PC-9 (cell line): ENCODE data around the gene GCNA.

Experiments
- EZH2 ChIP-seq: fragments of 200-600 bp; sonication (generic); IDR thresholded peaks from 2 replicates; pipeline ENCODE4 v1.8.0; 2017; ENCODE audit warnings: antibody characterized with exemption, low read depth
- TF ChIP-seq, protein P1 (sequence below): fragments of 200-600 bp; sonication (generic); conservative IDR thresholded peaks from 2 replicates; pipeline ENCODE4 v1.6.1; 2017; ENCODE audit warnings: mixed run types, antibody characterized with exemption, mild to moderate bottlenecking, moderate library complexity

DNA sequence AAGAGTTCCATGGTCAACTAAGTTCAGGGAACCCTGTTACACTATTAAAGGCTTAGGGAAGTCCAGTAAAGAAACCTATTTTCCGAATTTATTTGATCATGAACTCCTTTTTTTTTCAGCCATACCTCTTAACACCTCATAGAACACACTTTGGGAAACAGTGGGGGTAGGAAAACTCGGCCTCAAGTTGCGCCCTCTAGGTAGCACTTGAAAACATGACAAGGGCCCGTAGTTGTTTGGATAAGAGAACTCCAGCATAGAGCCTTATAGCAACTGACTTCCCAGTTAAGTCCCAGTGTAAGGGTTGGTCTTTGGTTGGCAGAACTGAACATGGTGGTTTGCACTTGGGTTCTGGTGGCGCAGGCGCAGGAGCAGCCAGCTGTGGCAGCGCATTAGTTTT is 30.9 kb upstream of the GCNA start:
- TF ChIP-seq EZH2 = no peak
- TF ChIP-seq, protein P1, sequence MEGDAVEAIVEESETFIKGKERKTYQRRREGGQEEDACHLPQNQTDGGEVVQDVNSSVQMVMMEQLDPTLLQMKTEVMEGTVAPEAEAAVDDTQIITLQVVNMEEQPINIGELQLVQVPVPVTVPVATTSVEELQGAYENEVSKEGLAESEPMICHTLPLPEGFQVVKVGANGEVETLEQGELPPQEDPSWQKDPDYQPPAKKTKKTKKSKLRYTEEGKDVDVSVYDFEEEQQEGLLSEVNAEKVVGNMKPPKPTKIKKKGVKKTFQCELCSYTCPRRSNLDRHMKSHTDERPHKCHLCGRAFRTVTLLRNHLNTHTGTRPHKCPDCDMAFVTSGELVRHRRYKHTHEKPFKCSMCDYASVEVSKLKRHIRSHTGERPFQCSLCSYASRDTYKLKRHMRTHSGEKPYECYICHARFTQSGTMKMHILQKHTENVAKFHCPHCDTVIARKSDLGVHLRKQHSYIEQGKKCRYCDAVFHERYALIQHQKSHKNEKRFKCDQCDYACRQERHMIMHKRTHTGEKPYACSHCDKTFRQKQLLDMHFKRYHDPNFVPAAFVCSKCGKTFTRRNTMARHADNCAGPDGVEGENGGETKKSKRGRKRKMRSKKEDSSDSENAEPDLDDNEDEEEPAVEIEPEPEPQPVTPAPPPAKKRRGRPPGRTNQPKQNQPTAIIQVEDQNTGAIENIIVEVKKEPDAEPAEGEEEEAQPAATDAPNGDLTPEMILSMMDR = no peak
